ENCODE data around the gene RBM38.

RBM38 gene

GRCh38 chr20:57371363-57371762 lies 19.8 kb upstream of the RBM38 start:
- Histone ChIP-seq H3K27ac (ENCODE audit: poor library complexity, severe bottlenecking) (no peak overlapping the region), H3K4me3 (ENCODE audit: severe bottlenecking) (no peak overlapping the region), H3K9me3 (ENCODE audit: severe bottlenecking) (no peaks in the 10 kb centered on the region), H3K4me1 (ENCODE audit: insufficient read depth, poor library complexity, severe bottlenecking) (no peaks in the 10 kb centered on the region), H3K27me3 (ENCODE audit: insufficient read depth, poor library complexity, severe bottlenecking) (no peaks in the 10 kb centered on the region), H3K36me3 (ENCODE audit: low read depth) (peaks cover 99% of the 10 kb centered on the region)
- DNase-seq (ENCODE audit: low spot score) (no peak), ATAC-seq (ENCODE audit: low read depth) (no peak)
- no peak for TF ChIP-seq CTCF (IDR thresholded peaks at IDR 0.05; ENCODE audit: poor library complexity, severe bottlenecking)

GRCh38 chr20:57372157-57372556 lies 19.0 kb upstream of the RBM38 start:
- ATAC-seq (ENCODE audit: low read depth) (no peak), DNase-seq (ENCODE audit: low spot score) (peak; percentile 71)
- Histone ChIP-seq H3K4me3 (ENCODE audit: severe bottlenecking) (no peak overlapping the region), H3K4me1 (ENCODE audit: insufficient read depth, poor library complexity, severe bottlenecking) (no peaks in the 10 kb centered on the region), H3K9me3 (ENCODE audit: severe bottlenecking) (no peaks in the 10 kb centered on the region), H3K27ac (ENCODE audit: poor library complexity, severe bottlenecking) (no peak overlapping the region), H3K36me3 (ENCODE audit: low read depth) (peaks cover 99% of the 10 kb centered on the region), H3K27me3 (ENCODE audit: insufficient read depth, poor library complexity, severe bottlenecking) (no peaks in the 10 kb centered on the region)
- TF ChIP-seq CTCF (IDR thresholded peaks at IDR 0.05; ENCODE audit: poor library complexity, severe bottlenecking), result no peak

GRCh38 chr20:57372581-57373350 lies 18.4 kb upstream of the RBM38 start:
- Histone ChIP-seq H3K27ac (ENCODE audit: poor library complexity, severe bottlenecking) (no peak overlapping the region), H3K36me3 (ENCODE audit: low read depth) (peaks cover 99% of the 10 kb centered on the region), H3K4me3 (ENCODE audit: severe bottlenecking) (no peak overlapping the region), H3K27me3 (ENCODE audit: insufficient read depth, poor library complexity, severe bottlenecking) (no peaks in the 10 kb centered on the region), H3K4me1 (ENCODE audit: insufficient read depth, poor library complexity, severe bottlenecking) (no peaks in the 10 kb centered on the region), H3K9me3 (ENCODE audit: severe bottlenecking) (no peaks in the 10 kb centered on the region)
- TF ChIP-seq CTCF (IDR thresholded peaks at IDR 0.05; ENCODE audit: poor library complexity, severe bottlenecking), result no peak
- peak; percentile 76 for DNase-seq (ENCODE audit: low spot score)
- peak; percentile 19; the same call in 1 of the 3 replicates for ATAC-seq (ENCODE audit: low read depth)

- DNase-seq (ENCODE audit: low spot score) (peak; percentile 54), ATAC-seq (ENCODE audit: low read depth) (no peak)
- Histone ChIP-seq H3K36me3 (ENCODE audit: low read depth) (peaks cover 95% of the 10 kb centered on the region), H3K9me3 (ENCODE audit: severe bottlenecking) (no peaks in the 10 kb centered on the region), H3K4me1 (ENCODE audit: insufficient read depth, poor library complexity, severe bottlenecking) (no peaks in the 10 kb centered on the region), H3K27me3 (ENCODE audit: insufficient read depth, poor library complexity, severe bottlenecking) (no peaks in the 10 kb centered on the region), H3K4me3 (ENCODE audit: severe bottlenecking) (no peak overlapping the region), H3K27ac (ENCODE audit: poor library complexity, severe bottlenecking) (no peak overlapping the region)
- no peak for TF ChIP-seq CTCF (IDR thresholded peaks at IDR 0.05; ENCODE audit: poor library complexity, severe bottlenecking)
Measured at GRCh38 chr20:57374343-57374930, 16.8 kb upstream of the RBM38 start.
